Stimulated activated CD4-positive, alpha-beta T cell treated with anti-CD3 and anti-CD28 coated beads, Interleukin-12 subunit alpha, Interleukin-12 subunit beta, amount 100 ng/mL, for 48 hours (primary cell): ENCODE data around the gene GPR62.

Experiments
- DNase-seq, 3 donors: peaks; one replicate each; pipeline ENCODE4 v3.0.0-alpha.2; 2020; ENCODE audit warnings: low read depth in 2 of 3, low spot score in 1 of 3

Gene GPR62

DNA sequence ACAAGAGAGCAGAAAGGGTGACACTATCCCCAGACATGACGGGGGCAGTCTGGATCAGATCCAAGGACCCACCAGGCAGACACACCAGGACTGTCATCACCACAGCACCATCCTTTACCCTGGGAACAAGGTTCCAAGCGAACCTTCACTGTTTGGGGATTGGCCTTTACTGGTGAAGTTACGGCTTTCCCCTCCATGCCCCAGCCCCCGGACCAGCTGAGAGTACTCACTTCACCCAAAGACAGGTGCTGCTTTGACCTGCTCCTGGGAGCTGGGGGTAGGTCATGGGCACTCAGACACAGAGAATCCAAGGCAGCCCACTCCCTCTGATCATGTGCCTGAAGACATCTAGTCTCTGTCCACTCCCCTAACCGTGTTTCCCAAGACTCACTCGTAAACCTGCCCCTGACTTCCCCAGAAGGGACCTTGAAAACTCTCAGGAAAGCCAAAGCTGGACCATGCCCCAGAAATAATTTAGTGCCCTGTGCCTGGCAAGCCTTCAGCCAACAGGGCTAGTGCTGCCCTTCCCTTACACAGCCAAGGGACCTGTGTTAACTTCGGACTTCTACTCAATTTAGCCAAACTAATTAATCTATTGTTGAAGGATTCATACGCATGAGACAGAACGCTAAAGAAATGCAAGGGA is 16.3 kb upstream of the GPR62 start:
- DNase-seq, result no peak

DNA sequence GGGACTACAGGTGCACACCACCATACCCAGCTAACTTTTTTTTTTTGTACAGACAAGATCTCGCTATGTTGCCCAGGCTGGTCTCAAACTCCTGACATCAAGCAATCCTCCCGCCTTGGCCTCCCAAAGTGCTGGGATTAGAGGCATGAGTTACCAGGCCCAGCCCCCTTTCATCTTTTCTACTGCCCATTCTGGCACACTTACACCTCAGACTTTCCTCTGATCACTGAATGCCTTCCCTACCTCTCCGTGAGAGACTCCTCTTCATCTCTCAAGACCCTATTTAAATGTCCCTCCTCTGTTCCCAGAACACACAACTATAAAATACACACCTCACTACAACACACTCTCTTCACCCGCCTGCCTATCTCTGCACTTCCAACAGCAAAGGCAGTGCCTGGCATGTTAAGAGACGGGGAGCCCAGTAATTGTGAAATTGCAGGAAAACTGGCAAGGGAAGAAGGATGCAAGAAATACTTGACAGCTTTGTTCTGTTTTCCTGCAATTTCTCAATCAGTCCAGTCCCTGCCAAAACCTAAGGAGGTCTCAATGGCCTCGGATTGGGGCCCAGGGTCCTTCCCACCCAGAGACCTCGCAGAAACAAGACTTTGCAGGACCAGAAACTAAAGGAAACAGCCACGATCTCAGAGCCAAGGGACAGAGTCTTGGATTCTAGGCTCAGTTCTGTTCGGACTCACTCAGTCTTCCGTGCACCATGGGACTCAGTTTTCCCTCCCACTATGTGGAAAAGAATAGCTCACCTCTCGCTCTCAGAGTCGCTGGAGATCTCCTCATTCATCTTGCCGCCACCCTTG is 14.3 kb upstream of the GPR62 start:
- no peak for DNase-seq

DNA sequence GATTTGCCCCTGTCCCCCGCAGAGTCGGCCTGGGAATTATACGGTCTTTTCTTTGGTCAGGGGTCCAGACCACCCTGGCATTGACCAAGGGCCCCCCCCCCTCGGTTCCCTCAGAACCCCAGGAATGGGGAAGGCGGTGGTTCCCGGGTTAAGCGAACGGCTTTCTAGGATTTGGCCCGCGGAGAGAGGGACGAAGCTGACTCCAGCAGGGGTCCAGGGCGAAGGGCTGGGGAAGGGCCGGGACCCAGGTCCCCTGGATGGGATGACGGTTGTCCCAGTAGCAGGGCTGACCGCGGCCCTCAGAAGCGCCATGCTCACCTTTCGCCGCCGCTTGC is 13.8 kb upstream of the GPR62 start:
- DNase-seq, result no peak

DNA sequence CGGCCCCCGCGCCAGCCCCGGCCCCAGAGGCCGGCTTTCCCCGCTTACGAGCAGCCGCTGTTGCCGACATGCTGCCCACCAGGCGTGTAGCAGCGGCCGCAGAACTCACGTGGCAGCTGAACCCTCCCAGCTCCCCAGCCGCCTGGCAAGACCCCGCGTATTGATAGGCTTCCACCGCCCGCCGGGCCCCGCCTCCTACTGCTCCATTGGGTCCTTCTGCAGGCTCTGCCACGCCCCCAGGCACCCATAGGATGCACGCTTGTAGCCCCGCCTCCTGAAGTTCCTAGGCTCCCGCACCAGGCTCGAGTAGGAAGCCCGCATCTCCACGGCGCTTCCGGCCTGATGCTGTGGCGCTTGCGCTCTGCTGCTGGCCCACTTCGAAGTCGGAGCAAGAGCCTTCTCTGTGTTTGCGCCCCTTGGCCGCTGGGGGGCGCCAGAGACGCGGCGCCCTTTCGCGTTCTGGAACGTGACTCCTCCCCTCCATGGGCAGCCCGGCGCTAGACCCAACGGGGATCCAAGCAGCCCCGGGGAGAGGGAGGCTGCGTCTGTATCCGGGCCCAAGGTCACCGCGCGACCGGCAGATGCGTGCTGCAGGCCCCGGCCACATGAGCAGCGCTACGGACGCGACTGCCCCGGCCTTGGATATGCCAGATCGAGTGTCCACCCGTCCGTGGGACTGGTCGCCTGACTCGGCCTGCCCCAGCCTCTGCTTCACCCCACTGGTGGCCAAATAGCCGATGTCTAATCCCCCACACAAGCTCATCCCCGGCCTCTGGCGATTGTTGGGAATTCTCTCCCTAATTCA is 13.2 kb upstream of the GPR62 start, which contains the start of the genes PARP3 and RRP9:
PARP3 (plus strand) TSS at position 566 of the 805 bp plus-strand sequence. CDS start 993 bp downstream, outside the sequence.
RRP9 (minus strand) TSS at position 107 of the 805 bp plus-strand sequence; CDS start at position 70, 37 bp downstream.
- peak; percentile 99 to 100 (median 100) for DNase-seq

DNA sequence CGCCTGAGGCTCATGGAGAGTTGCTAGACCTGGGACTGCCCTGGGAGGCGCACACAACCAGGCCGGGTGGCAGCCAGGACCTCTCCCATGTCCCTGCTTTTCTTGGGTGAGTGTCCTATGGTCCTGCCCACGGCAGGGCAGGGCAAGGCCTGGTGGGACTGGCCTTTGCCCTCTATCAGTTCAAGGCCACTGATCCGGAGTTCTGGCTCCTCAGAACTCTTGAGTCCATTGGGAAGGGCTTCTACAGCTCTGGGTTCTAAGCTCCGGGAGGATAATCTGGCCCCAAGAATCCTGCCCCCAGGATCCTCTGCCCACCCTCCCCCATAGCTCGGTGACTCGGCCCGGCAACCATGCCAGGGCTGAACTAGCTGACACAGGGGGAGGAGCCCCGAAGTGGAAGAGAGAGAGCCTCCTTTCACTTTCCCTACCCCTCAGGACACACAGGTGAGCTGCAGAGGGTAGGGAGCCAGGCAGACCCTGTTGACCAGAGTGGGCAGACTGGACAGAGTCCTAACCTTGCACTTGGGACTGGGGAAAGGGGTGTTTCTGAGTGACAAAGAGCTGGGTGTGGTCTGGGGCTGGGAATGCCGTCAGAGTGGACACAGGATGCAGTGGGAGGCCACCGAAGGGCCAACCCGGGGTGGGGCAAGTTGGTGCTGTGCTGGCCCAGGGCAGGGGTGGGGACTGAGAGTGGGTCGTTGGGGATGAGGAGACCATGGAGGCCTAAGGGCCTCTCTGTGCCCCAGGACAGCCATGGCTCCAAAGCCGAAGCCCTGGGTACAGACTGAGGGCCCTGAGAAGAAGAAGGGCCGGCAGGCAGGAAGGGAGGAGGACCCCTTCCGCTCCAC is 12.4 kb upstream of the GPR62 start:
- DNase-seq, result peak in 2 of 3 donors; percentile 45 to 47

DNA sequence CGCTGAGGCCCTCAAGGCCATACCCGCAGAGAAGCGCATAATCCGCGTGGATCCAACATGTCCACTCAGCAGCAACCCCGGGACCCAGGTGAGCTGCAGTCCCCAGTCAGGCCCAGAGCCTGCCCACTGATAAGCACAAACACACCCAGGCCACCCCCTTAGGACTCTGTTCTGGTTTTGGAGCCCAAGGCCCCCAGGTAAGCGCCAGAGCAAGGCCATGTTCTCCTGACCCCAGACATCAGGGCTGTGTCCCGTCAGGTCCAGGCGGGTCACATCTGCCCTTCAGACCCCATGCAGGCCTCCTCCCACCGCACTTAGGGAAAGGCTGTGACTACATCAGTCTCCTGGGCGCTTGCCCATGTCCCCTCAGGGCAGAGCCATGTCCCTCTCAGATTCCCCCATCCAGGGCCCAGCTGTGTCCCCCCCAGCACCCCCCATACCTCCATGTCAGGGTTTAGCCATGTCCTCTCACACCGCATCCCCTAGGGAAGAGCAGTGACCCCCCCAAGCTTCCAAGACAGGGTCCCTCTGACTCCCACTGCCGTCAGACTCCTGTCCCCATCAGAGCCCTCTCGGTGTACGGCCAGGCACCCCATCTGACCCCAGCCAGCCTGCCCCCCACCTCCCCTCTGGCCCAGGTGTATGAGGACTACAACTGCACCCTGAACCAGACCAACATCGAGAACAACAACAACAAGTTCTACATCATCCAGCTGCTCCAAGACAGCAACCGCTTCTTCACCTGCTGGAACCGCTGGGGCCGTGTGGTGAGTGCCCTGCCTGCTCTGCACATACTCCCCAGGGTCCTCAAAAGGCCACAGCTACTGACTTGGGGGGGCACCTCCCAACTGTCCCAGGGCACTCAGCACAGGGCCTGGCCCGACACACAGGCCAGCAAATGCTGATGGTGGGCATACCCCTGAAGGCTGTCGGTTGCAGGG is 11.5 kb upstream of the GPR62 start:
- DNase-seq, result no peak

DNA sequence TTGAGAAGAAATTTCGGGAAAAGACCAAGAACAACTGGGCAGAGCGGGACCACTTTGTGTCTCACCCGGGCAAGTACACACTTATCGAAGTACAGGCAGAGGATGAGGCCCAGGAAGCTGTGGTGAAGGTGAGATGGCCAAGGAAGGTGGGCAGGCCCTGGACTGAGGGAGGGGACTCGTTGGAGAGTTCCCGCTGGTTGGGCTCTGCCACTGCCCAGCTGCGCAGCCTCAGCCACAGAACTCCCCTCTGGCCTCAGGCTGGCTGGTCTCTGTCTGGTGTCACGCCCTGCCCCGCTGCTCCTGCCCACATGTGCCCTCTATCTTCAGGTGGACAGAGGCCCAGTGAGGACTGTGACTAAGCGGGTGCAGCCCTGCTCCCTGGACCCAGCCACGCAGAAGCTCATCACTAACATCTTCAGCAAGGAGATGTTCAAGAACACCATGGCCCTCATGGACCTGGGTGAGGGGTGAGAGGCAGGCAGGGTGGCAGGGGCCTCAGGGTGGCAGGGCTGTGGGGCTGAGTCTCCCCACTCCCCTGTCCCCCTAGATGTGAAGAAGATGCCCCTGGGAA is 10.6 kb upstream of the GPR62 start:
- DNase-seq, result no peak

DNA sequence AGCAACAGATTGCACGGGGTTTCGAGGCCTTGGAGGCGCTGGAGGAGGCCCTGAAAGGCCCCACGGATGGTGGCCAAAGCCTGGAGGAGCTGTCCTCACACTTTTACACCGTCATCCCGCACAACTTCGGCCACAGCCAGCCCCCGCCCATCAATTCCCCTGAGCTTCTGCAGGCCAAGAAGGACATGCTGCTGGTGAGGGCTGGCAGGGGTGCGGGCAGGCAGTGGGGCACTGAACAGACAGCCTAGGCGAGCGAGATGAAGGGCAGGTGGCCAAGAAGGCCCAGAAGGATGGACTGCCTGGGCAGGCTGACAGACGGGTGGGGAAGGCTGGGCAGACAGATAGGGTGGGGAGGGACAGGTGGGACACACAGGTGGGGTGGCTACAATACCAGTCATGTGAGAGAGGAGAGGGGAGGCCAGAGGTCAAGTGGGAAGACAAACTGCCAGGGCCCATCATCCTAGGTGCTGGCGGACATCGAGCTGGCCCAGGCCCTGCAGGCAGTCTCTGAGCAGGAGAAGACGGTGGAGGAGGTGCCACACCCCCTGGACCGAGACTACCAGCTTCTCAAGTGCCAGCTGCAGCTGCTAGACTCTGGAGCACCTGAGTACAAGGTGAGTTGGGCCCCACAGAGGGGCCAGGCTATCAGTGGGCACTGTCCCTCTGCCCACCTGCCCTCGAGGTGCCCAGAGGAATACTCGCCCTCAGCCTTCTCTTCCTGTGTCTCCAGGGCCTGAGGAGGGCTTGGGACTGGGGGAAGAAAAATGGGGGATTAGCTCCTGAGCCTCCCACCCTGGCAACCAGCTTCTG is 9.9 kb upstream of the GPR62 start:
- no peak for DNase-seq

DNA sequence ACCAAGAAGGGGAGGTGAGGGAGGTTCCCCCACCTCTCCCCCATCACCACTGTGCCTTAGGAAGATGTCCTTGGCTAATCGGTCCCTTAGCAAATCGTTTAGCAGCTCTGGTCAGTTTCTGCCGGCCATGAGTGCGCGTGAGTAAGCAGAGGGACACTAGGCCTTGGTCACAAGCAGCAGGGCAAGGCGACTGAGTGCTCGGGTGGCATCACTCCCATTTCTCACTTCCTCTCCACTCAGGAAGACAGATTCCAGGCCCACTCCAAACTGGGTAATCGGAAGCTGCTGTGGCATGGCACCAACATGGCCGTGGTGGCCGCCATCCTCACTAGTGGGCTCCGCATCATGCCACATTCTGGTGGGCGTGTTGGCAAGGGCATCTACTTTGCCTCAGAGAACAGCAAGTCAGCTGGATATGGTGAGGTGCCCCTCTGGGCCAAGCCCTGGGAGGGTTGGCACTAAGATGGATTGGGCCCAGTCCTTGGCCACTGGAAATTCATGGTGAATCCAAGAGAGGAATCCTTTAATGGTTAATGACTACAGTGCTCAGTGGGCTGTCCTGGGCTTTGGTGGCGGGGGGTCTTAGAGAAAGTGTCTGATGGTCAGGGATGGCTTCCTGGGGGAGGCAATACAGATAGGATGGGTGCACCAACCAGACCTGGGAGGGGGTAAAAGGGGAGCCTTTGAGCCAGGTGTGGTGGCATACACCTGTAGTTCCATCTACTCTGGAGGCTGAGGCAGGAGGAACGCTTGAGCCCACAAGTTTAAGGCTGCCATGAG is 9.1 kb upstream of the GPR62 start:
- no peak for DNase-seq

DNA sequence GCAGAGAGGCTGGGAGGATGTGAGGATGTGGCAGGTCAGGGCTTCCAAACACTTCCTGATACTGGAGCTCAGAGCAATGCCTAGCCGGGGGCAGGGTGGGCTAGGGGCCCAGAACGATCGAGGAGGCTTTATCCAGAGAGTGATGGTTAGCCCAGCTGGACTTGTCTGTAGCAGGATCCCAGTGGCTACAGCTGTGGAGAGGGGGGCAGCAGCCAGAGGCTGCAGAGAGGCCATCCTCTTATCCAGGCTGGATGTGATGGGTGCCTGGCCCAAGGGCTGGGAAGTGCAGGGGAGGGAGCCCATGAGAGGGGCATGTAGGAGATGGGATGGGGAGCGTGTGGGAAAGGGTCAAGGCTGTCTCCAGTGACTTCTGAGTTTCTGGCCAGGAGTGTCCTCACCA is 8.4 kb upstream of the GPR62 start:
- no peak for DNase-seq

DNA sequence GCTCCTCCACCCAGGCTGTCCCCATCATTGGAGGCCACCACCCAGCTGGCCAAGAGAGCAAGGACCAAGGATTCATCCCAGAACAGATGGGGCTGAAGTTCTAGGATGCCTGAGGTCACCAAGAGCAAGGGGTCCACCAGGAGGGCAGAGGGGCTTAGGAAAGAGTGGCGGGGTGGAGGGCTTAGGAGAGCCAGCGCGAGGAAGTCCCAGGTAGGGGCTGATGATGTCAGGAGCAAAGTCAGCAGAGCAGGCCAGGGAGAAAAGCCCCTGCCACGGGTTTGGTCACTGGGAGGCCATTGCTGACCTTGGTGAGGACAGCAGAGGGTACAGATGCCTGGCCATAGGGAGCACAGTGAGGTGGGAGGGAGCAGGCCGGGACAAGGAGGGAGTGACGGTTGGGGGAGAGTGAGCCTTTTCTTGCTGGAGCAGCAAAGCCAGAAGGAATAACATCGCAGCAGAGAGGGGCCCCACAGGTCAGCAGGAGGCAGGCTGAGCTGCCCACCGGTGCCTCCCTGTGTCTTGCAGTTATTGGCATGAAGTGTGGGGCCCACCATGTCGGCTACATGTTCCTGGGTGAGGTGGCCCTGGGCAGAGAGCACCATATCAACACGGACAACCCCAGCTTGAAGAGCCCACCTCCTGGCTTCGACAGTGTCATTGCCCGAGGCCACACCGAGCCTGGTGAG is 7.8 kb upstream of the GPR62 start:
- no peak for DNase-seq

DNA sequence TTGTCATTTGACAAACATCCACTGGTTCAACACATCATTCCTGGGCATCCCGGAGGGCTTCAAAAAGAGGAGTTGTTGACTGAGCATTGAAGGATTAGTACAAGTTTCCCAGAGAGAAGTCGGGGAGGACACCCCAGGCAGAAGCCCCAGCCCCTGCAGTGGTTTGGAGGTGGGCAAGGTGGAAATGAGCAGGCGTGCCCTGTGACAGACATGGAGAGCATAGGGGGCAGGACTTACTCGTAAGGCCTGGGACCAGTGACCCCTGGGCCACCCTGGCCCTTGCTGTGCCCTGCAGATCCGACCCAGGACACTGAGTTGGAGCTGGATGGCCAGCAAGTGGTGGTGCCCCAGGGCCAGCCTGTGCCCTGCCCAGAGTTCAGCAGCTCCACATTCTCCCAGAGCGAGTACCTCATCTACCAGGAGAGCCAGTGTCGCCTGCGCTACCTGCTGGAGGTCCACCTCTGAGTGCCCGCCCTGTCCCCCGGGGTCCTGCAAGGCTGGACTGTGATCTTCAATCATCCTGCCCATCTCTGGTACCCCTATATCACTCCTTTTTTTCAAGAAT is 7.1 kb upstream of the GPR62 start:
- no peak for DNase-seq

DNA sequence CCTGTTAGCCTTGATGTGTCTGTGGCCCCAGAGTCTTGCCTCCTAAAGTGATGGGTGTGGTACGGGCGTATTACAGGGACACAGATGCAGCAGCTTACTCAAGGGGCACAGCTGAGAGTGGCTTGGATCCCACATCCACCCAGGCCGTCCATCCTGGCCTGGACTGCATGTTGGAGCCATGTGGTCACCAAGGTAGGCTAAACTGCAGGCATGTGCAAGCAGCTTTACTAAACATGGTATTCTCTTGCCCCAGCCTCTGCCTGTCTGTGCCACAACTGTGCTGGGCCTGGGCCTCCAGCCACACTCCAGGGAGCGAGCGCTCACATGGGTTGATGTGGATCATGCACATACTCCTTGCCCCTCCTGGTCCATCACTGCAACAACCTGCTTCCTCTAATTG is 6.1 kb upstream of the GPR62 start:
- DNase-seq, result no peak

DNA sequence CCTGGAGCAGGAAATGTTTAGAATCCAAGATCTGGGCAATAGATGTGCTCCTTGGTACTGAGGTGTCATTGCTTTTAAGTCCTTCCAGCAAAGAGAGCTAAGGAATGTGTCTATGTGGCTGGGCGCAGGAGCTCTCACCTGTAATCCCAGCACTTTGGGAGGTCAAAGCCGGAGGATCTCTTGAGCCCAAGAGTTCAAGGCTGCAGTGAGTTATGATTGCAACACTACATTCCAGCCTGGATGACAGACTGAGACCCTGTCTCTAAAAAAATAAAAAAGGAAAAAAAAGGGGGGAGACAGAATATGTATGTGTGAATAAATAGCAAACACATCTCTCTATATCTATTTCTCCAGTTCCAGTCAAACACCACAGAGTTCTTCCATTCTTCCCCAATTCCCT is 4.3 kb upstream of the GPR62 start:
- DNase-seq, result no peak

DNA sequence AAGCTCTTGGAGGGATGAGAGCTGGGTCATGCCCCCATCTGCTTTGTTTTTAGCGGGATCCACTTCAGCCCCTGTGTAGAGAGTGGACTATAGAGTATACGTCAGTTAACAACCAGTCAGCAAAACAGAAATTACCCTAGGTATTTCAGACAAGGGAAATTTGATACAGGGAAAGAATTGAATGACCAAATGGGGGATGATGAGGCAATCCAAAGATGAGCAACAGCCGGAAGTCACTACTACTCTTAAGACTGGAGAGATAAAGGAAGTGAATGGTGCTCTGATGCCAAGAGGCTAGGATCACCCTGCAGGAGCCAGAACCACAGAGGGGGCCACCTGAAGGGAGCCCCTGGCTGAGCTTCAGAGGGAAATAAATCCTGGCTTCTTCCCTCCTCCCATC is 1.7 kb upstream of the GPR62 start:
- no peak for DNase-seq

DNA sequence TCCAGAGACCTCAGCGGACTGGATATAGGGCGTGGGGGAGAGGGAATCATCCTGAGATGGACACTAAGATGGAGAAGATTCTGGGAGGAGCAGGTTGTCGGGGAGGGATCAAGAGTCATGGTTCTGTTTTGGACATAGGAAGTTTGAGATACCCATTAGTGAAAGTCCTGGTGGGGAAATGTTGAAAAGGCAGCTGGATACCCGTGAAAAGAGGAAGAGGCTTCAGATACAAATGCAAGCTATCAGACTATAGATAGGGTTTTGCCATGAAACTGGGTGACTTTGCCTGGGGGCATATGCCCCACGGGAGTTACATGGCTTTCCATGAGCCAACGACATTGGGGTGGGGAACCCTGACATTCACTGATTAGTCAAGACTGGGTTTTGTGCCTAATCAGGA is 1.1 kb upstream of the GPR62 start:
- DNase-seq, result no peak

DNA sequence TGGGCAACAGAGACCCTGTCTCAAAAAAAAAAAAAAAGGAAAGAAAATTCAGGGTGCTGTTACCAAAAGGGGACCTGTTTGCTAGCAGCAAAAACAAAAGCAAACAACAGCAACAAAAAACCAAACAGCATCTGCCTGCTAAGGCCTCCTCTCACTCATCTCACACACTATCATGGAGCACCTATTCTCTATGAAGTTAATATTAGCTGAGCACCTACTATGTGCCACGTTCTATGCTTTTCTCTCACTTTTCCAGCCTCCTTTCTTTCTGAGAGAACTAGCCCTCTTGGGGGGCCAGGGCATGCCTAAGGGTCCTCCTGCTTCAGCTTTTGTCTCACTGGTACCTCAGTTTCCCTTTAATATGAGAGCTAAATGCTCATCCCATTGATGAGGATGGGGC is 468 bp upstream of the GPR62 start:
- no peak for DNase-seq
